ENCODE results near the gene BBS4.
"Not testable (repeated sequence)": the region's sequence is repeated elsewhere in the genome, so short reads cannot be mapped to it uniquely, and the experiment has no call there.

BBS4 gene

DNA sequence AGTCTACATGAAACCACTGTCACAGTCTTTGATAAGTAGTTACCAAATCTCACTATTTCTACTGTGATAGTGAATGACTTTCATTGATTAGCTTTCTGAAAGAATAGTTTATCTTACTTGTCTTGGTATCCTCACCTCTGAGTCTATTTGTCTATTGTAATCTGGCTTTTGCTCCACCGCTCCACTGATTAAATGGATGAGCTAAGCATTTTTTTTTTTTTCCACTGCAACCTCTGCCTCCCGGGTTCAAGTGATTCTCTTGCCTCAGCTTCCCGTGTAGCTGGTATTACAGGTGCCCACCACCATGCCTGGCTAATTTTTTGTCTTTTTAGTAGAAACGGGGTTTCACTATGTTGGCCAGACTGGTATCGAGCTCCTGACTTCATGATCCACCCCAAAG is 12.9 kb downstream of the BBS4 start:
- DNase-seq (ENCODE audit: low read depth), result no peak

DNA sequence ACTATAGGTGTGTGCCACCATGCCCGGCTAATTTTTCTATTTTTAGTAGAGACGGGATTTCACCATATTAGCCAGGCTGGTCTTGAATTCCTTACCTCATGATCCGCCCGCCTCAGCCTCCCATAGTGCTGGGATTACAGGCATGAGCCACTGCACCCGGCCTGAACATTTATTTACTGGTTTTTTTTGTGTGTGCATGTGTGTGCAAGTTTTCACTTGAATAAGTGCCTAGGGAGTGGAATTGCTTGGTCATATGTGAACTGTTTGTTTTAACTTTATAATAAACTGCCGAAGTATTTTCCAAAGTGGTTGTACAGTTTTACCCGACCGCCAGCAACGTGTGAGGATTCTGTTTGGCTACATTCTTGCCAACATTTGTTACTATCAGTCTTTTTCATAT is 14.1 kb downstream of the BBS4 start:
- DNase-seq (ENCODE audit: low read depth), result no peak

DNA sequence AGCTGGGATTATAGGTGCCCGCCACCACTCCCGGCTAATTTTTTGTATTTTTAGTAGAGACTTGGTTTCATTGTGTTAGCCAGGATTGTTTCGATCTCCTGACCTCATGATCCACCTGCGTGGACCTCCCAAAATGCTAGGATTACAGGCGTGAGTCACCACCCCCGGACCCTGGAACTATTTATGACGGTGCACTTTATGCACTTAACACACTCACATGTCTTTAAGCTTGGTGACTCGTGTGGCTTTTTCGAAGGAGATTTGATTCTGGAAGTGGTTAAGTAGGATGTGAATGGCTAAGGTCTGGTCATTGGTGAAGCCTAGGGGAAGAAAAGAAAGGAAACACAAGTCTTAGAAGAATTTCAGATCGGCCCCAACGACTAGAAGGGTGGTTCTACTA is 20.3 kb downstream of the BBS4 start:
- DNase-seq (ENCODE audit: low read depth), result no peak

DNA sequence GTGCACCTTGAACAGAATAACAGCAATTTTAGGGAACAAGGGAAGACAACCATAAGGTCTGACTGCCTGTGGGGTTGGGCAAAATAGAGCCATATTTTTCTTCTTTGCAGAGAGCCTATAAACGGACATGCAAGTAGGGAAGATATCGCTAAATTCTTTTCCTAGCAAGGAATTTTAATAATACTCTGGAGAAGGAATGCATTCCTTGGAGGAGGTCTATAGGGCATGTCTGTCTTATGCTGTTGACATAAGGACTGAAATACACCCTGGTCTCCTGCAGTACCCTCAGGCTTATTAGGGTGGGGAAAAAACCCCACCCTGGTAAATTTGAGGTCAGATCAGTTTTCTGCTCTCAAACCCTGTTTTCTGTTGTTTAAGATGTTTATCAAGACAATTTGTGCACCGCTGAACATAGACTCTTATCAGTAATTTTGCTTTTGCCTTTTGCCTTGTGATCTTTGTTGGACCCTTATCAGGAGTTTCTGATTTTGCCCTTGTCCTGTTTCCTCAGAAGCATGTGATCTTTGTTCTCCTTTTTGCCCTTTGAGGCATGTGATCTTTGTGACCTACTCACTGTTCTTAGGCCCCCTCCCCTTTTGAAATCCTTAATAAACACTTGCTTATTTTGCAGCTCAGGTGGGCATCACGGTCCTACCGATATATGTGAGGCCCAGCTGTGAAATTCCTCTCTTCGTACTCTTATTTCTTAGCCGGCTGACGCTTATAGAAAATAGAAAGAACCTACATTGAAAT is 22.7 kb downstream of the BBS4 start:
- not testable (repeated sequence) for DNase-seq (ENCODE audit: low read depth)

DNA sequence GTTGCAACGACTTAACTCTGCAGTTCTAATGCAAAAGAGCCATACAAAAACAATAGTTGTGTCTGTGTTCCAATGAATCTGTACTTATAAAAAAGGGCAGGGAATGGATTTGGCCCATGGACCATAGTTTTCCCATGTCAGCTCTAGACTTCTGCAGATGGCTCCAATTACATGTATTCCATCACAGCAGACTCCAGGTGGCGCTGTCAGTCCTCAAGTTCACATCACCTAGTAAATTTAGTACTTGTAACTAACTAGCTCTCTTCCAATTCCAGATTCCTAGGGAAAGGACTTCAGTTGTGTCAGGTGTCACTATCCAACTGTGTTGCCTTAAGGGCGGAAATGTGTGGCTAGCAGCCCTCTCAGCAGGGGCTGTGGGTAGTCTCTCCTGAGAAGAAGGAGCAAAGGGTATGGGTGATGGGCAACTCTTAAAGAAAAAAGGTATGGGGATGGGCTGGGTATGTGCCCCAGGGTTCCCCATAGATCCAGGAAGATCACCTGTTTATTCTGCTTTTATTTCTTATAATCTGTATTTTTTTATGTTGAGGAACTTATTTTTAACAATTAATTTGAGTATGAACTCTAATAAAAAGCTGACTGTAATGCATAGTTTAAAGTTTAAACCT is 36.2 kb downstream of the BBS4 start:
- DNase-seq (ENCODE audit: low read depth), result peak; percentile 42

DNA sequence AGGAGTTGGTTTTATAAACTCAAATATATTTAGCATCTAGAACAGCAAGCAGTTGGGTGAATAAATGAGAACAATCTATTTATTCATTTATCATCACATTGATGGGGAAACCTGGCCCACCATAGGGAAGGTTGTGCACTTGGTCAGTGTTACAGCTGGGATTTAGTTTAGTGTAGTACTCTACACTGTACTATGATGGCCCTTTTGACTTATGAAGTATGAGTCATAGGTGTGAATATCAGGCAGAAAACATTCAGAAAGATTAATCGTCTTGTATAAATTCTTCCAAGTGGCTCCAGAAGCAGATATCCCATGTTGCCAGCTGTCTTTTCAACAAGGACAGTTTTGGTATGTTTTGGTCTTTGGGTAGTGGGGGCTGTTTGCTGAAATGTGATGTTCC is 38.0 kb downstream of the BBS4 start:
- no peak for DNase-seq (ENCODE audit: low read depth)

DNA sequence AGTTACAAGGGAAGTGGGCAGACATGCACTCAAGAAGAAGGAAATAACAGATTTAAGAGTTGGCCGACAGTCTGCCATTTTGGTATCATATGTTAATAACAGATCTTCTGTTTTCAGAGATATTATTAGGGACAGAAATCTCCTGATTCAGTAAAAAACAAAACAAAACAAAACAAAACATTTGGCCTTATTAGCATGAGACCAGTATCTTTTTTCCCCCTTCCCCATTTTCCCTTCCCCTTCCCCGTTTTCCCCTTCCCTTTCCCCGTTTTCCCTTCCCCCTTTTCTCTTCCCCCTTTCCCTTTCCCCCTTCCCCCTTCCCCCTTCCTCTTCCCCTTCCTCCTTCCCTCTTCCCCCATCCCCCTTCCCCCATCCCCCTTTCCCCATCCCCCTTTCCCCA is 39.4 kb downstream of the BBS4 start:
- DNase-seq (ENCODE audit: low read depth), result no peak

DNA sequence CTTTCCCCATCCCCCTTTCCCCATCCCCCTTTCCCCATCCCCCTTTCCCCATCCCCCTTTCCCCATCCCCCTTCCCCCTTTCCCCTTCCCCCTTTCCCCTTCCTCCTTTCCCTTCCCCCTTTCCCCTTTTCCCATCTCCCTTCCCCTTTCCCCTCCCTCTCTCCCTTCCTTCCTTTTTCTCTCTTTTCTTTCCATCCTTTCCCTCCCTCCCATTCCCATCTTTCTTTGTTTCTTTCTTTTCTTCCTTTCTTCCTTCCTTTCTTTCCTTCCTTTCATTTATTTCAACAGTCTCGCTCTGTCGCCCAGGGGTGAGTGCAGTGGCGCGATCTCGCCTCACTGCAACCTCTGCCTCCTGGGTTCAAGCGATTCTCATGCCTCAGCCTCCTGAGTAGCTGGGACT is 39.8 kb downstream of the BBS4 start:
- DNase-seq (ENCODE audit: low read depth), result not testable (repeated sequence)

DNA sequence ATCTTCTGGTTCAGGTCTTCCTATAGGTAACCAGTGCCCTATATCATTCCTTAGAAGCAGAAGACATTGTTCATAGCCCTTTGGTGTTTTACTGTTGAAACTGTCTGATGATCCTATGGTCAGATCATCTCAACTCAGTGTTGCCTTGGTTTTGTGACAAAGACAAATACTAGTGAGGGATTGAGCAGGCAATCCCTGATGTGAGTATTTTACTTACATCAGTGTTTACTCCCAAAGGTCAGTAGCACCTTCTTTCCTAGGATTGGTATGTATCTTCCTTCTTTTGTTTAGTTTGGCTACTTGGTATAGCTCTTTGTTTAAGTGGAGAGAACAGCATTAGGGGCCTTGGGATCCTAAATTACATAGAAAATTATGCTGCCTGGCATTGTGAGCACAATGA is 41.1 kb downstream of the BBS4 start:
- no peak for DNase-seq (ENCODE audit: low read depth)

DNA sequence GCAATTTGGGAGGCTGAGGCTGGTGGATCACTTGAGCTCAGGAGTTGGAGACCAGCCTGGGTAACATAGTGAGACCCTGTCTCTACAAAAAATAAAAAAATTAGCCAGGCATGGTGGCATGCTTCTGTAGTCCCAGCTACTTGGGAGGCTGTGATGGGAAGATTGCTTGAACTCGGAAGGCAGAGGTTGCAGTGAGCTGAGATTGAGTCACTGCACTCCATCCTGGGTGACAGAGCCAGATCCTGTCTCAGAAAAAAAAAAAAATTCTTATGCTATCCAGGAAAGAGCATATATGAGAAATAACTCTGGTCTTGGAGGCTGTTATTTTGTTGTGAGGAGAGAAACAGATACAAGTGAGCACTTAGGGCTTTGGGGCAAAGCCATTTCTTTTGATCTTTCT is 42.2 kb downstream of the BBS4 start:
- DNase-seq (ENCODE audit: low read depth), result not testable (repeated sequence)

DNA sequence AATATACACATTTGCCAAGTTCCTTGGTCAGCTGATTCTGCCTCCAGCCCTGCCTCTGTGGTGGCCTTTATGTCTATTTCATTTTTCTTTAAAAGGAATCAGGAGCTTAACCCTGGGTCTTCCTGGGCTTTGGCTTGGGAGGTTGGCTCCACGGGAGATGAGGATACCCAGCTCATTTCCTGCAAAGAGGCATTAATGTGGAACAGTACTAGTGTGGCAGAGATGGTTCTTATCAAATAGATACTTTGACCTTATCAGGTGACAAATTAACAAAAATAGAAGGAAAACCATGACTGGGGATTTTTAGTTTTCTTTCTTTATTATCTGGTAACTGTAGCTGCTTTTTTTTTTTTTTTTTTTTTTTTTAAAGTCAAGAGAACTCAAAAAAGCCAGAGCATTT is 42.8 kb downstream of the BBS4 start:
- DNase-seq (ENCODE audit: low read depth), result no peak

DNA sequence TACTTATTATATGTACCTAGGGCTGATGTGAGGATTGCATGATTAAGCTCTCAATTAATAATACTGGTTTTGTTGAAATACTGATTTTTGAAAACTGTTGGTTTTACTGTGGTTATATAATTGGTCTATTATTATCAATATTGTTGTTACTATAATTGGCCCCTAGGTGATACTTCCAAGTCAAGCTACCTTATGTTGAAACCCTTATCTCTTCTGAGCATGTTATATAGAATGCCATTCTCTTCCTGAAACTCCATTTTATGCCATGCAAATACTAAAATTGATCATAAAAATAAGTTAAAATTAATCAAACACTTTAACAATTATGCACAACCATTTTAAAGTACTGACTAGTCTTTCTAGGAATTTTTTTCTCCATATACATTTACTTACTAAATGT is 46.1 kb downstream of the BBS4 start:
- no peak for DNase-seq (ENCODE audit: low read depth)

DNA sequence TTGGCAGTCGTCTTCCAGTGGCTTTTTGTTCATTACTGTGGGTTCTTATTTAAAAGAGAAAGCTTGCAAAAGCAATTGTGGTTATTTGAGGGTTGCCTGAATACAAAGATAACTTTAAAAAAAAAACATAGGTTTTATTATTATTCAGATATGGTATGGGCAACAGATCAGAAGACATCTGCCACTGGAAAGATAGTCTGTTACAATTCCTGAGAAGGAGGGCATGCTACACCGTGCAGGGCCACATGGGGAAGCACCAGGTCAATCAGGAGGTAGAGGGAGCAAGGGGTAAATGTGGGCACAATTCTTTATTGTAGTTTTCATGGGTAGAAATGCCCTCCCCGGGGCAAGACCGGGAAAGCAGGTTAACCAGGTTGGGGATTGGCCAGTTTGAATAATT is 46.5 kb downstream of the BBS4 start:
- no peak for DNase-seq (ENCODE audit: low read depth)

DNA sequence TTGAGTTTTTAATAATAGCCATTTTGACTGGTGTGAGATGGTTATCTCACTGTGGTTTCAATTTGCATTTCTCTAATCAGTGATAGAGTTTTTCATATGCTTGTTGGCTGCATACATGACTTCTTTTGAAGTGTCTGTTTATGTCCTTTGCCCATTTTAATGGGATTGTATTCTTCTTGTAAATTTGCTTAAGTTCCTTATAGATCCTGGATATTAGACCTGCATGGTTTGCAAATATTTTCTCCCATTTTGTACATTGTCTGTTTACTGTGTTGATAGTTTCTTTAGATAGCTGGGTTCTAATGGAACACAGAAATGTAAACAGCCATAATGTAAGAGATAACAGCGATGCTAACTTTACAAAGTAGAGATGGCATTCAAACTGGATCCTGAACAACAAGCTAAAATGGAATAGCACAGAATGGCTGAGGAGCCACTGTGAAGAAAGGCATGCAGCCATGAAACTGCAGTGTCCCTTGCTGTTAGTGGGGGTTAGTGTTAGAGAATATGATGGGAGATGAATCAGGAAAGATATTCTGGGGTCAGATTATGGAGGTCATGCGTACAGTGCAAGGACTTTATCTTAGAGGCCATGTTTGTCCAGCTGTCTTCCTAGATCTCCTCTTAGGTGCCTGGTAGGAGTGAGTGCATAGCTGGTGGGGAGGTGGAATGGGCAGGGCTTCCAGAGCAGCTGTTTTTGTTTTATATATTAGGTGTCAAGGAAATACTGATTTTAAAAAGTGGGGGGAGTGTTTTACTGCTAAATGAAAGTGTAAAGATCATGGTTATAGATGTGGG is 48.1 kb downstream of the BBS4 start:
- no peak for DNase-seq (ENCODE audit: low read depth)

DNA sequence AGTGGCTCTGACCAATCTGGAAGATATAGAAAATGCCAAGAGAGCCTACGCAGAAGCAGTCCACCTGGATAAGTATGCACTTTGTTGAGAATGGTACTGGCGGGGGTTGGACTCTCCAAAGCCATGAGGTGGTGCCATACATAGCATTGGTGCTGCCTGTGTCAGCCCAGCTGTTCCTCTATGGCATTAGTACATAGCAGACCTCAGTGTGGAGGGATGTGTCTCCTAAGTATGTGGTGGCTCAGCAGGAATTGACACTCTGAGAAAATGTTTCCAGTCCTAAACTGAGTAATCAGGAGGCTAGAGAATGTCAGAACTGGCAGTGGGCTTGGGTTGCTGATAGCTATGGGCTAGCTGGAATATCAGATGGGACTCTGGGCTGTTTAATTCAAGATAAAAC is 49.1 kb downstream of the BBS4 start:
- DNase-seq (ENCODE audit: low read depth), result no peak

DNA sequence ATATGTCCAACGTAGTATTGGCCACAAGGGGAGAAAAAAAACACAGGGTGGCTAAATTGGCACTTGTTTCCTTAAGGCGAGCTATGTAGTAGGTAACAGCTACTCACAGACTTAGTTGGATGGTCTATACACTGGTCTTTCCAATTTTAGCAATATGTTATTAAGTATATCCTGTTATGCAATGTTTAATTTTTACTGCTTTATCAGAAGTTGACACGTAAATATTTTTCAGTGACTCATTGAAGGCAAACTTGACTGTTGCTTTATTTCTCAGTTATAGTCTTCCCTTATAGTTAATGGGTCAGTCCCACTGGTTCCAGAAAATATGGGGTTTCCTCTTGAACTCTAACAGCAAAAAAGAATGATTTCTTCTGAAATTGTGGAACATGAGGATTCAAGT is 51.1 kb downstream of the BBS4 start:
- DNase-seq (ENCODE audit: low read depth), result no peak

DNA sequence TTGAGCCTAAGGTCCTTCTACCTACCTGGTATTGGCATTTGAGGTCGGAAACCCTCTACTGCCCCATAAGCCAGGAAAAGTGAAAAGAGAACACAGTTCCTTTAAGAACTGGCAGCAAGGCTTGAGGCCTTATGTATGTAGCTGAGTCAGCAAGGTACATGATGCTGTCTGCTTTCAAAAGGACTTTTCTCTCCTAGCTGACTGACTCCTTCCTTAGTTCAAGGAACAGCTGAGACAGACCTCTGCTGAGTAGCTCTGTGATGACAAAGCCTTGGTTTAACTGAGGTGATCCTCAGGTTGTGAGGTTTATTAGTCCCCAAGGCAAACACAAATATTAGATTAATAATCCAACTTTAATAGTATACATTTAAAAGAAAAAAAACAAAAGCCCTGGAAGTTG is 51.7 kb downstream of the BBS4 start:
- no peak for DNase-seq (ENCODE audit: low read depth)

DNA sequence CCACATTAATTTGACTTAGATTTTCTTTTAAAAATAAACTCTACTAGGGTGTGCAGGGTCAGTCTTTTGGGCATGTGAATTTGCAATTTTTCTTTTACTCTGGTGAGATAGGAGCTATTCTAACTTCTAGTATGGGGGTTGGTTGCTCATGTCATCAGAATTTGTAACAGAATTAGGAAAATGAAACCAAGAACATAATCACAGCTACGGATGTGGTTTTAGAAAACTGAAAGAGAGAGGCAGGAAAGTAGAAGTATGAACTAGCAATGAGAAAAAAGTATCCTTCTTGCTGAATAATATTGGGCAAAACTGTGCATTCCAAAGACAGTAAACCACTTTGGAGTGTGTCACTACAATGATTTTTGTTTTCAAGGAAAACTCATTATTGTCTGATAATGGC is 54.2 kb downstream of the BBS4 start:
- DNase-seq (ENCODE audit: low read depth), result no peak

DNA sequence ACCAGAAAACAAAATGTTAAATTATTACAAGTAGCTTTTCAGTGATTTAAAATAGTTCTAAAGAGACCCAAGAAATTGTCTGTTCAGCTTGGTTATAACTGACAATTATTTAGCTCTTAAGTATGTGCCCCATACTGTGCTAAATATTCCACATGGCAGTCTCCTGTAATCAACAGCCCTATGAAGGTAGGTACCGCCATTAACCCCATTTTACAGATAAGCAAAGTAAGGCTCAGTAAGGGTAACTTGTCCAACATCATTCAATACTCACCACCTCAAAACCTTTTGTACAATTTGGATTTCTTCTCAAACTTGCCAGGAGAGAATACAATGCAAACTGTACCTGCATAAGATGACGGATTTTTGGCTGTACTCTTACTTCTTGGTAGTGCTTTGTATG is 63.7 kb downstream of the BBS4 start:
- DNase-seq (ENCODE audit: low read depth), result no peak

DNA sequence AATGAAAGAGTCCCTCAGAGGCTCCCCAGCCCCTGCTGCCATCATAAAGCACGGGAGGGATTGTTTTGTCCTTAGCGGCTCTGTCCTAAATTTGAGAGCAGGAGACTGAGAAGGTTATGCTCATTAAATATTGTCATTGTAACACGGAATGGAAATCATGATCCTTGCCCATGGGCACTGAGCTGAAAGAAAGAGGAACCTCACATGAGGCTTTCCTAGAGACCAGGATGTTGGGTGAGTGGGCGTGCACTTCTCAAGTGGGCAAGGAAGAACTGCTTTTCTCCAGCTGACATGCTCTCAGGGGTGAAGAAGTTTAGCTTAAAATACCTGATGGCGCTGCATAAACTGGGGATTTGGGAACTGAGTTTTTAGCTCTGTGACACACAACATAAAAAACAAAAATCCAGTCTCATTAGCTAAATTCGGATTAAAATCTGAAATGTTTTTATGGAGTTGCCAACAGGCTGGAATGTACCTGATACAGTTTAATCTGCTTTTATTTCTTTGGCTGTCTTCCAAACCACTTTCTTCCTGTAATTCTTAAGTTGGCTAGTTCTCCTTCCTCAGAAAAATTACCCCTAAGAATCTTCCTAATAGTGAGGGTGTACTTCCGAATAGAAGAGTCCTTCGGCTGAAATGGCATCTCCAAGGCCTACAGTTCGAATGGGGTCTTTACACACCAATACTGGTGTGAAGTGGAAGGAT is 65.9 kb downstream of the BBS4 start:
- no peak for DNase-seq (ENCODE audit: low read depth)

DNA sequence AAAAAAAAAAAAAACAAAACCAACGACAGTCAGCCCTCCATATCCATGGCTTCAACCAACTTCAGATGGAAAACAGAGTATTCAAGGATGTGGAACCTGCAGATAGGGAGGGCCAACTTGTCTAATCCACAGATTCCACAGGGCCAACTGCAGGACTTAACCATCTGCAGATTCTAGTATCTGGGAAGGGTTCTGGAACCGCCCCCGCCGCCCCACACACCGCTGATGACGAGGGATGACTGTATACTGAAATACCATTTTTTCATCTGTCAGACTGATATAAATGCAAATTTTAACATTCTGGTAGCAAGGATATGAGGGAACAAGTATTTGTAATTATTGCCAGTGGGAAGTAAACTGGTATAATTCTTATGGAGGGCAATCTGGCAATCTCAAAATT is 68.1 kb downstream of the BBS4 start:
- DNase-seq (ENCODE audit: low read depth), result no peak

DNA sequence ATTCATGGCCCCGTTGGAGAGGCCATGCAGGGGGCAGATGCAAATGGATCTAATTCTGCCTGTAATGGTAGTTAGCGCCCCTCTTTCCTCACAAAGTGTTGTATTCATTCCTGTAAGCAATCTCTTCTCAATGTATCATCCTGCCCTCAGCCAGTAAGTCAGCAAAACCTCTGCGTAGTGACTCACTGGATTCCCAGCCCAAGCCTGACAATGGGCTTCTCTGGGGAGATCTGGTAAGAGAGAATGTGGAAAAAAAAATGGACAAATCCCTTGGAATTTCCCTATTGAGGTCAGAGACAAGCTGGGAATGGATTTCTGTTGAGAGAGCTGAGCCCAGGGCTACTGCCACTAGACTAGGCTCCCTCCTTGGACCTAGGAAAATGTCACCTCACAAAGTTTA is 72.2 kb downstream of the BBS4 start:
- DNase-seq (ENCODE audit: low read depth), result no peak
